ENCODE results near the gene CHTF18.

Gene CHTF18

GRCh38 chr16:794091-794822, 5.8 kb downstream of the CHTF18 start:
- TF ChIP-seq CTCF (IDR thresholded peaks at IDR 0.05; ENCODE audit: insufficient read depth, low read depth, low read length, missing control alignments): no peak
- H3K4me3 ChIP-seq (ENCODE audit: low read length): no peak overlapping the region
- DNase-seq (ENCODE audit: low read depth): no peak

- no peak overlapping the region for H3K4me3 ChIP-seq (ENCODE audit: low read length)
- no peak for TF ChIP-seq CTCF (IDR thresholded peaks at IDR 0.05; ENCODE audit: insufficient read depth, low read depth, low read length, missing control alignments)
- DNase-seq (ENCODE audit: low read depth): no peak
These were observed 6.5 kb downstream of the CHTF18 start for GRCh38 chr16:794853-795466.

GRCh38 chr16:795580-796229, 7.3 kb downstream of the CHTF18 start:
- TF ChIP-seq CTCF (IDR thresholded peaks at IDR 0.05; ENCODE audit: insufficient read depth, low read depth, low read length, missing control alignments): no peak
- H3K4me3 ChIP-seq (ENCODE audit: low read length): no peak overlapping the region
- DNase-seq (ENCODE audit: low read depth): peak; percentile 40

GRCh38 chr16:796296-797119, 8.1 kb downstream of the CHTF18 start:
- no peak for DNase-seq (ENCODE audit: low read depth)
- TF ChIP-seq CTCF (IDR thresholded peaks at IDR 0.05; ENCODE audit: insufficient read depth, low read depth, low read length, missing control alignments): no peak
- H3K4me3 ChIP-seq (ENCODE audit: low read length): no peak overlapping the region

GRCh38 chr16:797120-797420, 8.7 kb downstream of the CHTF18 start:
- no peak overlapping the region for H3K4me3 ChIP-seq (ENCODE audit: low read length)
- no peak for TF ChIP-seq CTCF (IDR thresholded peaks at IDR 0.05; ENCODE audit: insufficient read depth, low read depth, low read length, missing control alignments)
- DNase-seq (ENCODE audit: low read depth): no peak

- TF ChIP-seq CTCF (IDR thresholded peaks at IDR 0.05; ENCODE audit: insufficient read depth, low read depth, low read length, missing control alignments): no peak
- DNase-seq (ENCODE audit: low read depth): no peak
- H3K4me3 ChIP-seq (ENCODE audit: low read length): no peak overlapping the region
These were observed 9.3 kb downstream of the CHTF18 start for GRCh38 chr16:797686-798085.
